Keratinocyte (primary cell): ENCODE results near the gene GNA15. TPM values are rescaled to one million over a fixed set of nuclear protein-coding genes. Genes with fewer than 3 reads are reported as not detected.
A peak's percentile ranks its signal among the peaks of the same experiment; 100 is the strongest.

ENCODE experiments used
- DNase-seq: peaks from one replicate; pipeline ENCODE4 v3.0.0-alpha.2; 2011; ENCODE audit warnings: low read depth, missing footprints, low spot score
- FAIRE-seq: peaks from 2 replicates; lab custom pipeline; 2011; peaks lifted over from hg19 to GRCh38; lab: Jason Lieb, UNC
- H2AFZ ChIP-seq: 2 replicates; pipeline ENCODE4 v1.6.0; 2012; ENCODE audit warnings: low read length, control low read depth, inconsistent platforms; ENCODE audit not compliant: control insufficient read depth
- H3K27ac ChIP-seq: 2 replicates; pipeline ENCODE4 v1.5.1; 2011; ENCODE audit warnings: low read length; ENCODE audit not compliant: control insufficient read depth, insufficient read depth
- H3K27me3 ChIP-seq: 3 replicates; pipeline ENCODE4 v1.6.0; 2011; ENCODE audit warnings: low read length; ENCODE audit not compliant: control insufficient read depth, insufficient read depth; ENCODE audit errors: extremely low read depth
- H3K36me3 ChIP-seq, 2 experiments: 2 replicates in 1 of 2; 3 replicates in 1 of 2; pipeline ENCODE4 v1.5.1; 2011; ENCODE audit warnings: low read length in 2 of 2, mild to moderate bottlenecking in 1 of 2; ENCODE audit not compliant: control insufficient read depth in 2 of 2, insufficient read depth in 2 of 2; ENCODE audit errors: extremely low read depth in 1 of 2
- H3K4me1 ChIP-seq: 3 replicates; pipeline ENCODE4 v1.5.1; 2011; ENCODE audit warnings: low read length; ENCODE audit not compliant: control insufficient read depth, insufficient read depth; ENCODE audit errors: extremely low read depth
- H3K4me2 ChIP-seq: 3 replicates; pipeline ENCODE4 v1.6.0; 2011; ENCODE audit warnings: low read depth, low read length; ENCODE audit not compliant: control insufficient read depth, insufficient read depth; ENCODE audit errors: extremely low read depth
- H3K4me3 ChIP-seq, 3 experiments: fragments of 200-600 bp in 1 of 3; sonication (generic) in 1 of 3; 2 replicates in 2 of 3; 3 replicates in 1 of 3; pipeline ENCODE4 v1.5.1; 2011 to 2016; ENCODE audit warnings: low read length in 3 of 3, mild to moderate bottlenecking in 3 of 3, control low read depth in 2 of 3, inconsistent platforms in 1 of 3, low read depth in 1 of 3, mixed read lengths in 1 of 3, mixed run types in 1 of 3, moderate library complexity in 1 of 3; ENCODE audit not compliant: control insufficient read depth in 2 of 3, insufficient read depth in 2 of 3; ENCODE audit errors: extremely low read depth in 1 of 3
- H3K79me2 ChIP-seq: 2 replicates; pipeline ENCODE4 v1.6.0; 2012; ENCODE audit warnings: low read length; ENCODE audit not compliant: control insufficient read depth, insufficient read depth
- H3K9ac ChIP-seq: 3 replicates; pipeline ENCODE4 v1.6.0; 2011; ENCODE audit warnings: low read length; ENCODE audit not compliant: control insufficient read depth, insufficient read depth; ENCODE audit errors: extremely low read depth
- H3K9me1 ChIP-seq: 3 replicates; pipeline ENCODE4 v1.6.0; 2011; ENCODE audit warnings: low read length; ENCODE audit not compliant: control insufficient read depth, insufficient read depth; ENCODE audit errors: extremely low read depth
- H3K9me3 ChIP-seq: 2 replicates; pipeline ENCODE4 v1.5.1; 2012; ENCODE audit warnings: low read depth, low read length; ENCODE audit not compliant: control insufficient read depth
- H4K20me1 ChIP-seq: 3 replicates; pipeline ENCODE4 v1.6.0; 2011; ENCODE audit warnings: low read length; ENCODE audit not compliant: control insufficient read depth, insufficient read depth; ENCODE audit errors: extremely low read depth
- CTCF ChIP-seq, 3 experiments: IDR thresholded peaks in 1 of 3; conservative IDR thresholded peaks in 1 of 3; optimal IDR thresholded peaks in 1 of 3; 2 replicates in 2 of 3; 3 replicates in 1 of 3; pipeline versions ENCODE3 to v1.5.1; 2011; ENCODE audit warnings: low read length in 3 of 3, mild to moderate bottlenecking in 3 of 3, moderate library complexity in 2 of 3, control low read depth in 1 of 3, inconsistent platforms in 1 of 3; ENCODE audit not compliant: insufficient read depth in 2 of 3; ENCODE audit errors: extremely low read depth in 1 of 3
- EZH2 ChIP-seq: IDR thresholded peaks from one replicate; pipeline ENCODE4 v1.6.1; 2012; ENCODE audit warnings: inconsistent platforms, mild to moderate bottlenecking, low read length, moderate library complexity
- dilution Hi-C: fragments of 300-500 bp; cut with MboI; formaldehyde crosslinking; loops from one replicate; pipeline ENCODE4 v1.7.0; 2020; ENCODE audit warnings: low sequenced_read_pairs; ENCODE audit not compliant: extremely low pct_ligation_motif_present
- polyA plus RNA-seq, 5 experiments: library from polyadenylated mRNA; depleted of rRNA in 3 of 5; stranded (reverse) in 3 of 5; stranded (forward) in 1 of 5; unstranded in 1 of 5; fragments of >200 nt; gene quantifications; 1 replicate in 1 of 5; 2 replicates in 3 of 5; 3 replicates in 1 of 5; pipeline versions ENCODE4 v1.2.1 to v1.2.3, GENCODE V29; 2011 to 2012; ENCODE audit warnings: missing spikeins in 2 of 5, low read depth in 1 of 5, low replicate concordance in 1 of 5

GNA15 gene
- polyA plus RNA-seq, 1 donor (not counting 4 experiments of a cell fraction or from before 2014, with no cell fraction given) = 60.0 TPM

- H3K4me2 ChIP-seq = peak overlapping the region; percentile 78
- no peak for FAIRE-seq
- H3K36me3 ChIP-seq = peaks cover 0 to under 1% of the 10 kb centered on the region in 2 experiments
- peak overlapping the region; percentile 72 to 92 (median 76) for H3K4me3 ChIP-seq
- no peaks in the 10 kb centered on the region for H3K27me3 ChIP-seq
- no peak for DNase-seq
- peak overlapping the region; percentile 80 for H3K9ac ChIP-seq
- H3K27ac ChIP-seq = peak overlapping the region; percentile 78
- H3K79me2 ChIP-seq = peaks cover 42% of the 10 kb centered on the region
- H4K20me1 ChIP-seq = peaks cover 13% of the 10 kb centered on the region
- peak overlapping the region; percentile 76 for H2AFZ ChIP-seq
- TF ChIP-seq CTCF (optimal IDR thresholded peaks at IDR 0.05 in 1 of 3, IDR thresholded peaks at IDR 0.05 in 1 of 3, conservative IDR thresholded peaks at IDR 0.05 in 1 of 3; ENCODE audit: extremely low read depth in 1 of 3, insufficient read depth in 2 of 3, low read length in 3 of 3) (no peak), EZH2 (no peak)
- dilution Hi-C loops = no loop called here
- H3K9me3 ChIP-seq = no peaks in the 10 kb centered on the region
- peaks cover 24% of the 10 kb centered on the region for H3K4me1 ChIP-seq
- no peaks in the 10 kb centered on the region for H3K9me1 ChIP-seq
These were observed 49.1 kb downstream of the GNA15 start for GRCh38 chr19:3184847-3185460.

GRCh38 chr19:3185461-3186159 lies 49.8 kb downstream of the GNA15 start, which contains the start of gene NCLN:
NCLN (plus strand) TSS chr19:3185930; CDS start chr19:3186031, 101 bp downstream.
- peak within 1 kb of the TSS; percentile 72 to 92 (median 76) for H3K4me3 ChIP-seq
- TF ChIP-seq CTCF (optimal IDR thresholded peaks at IDR 0.05 in 1 of 3, IDR thresholded peaks at IDR 0.05 in 1 of 3, conservative IDR thresholded peaks at IDR 0.05 in 1 of 3; ENCODE audit: extremely low read depth in 1 of 3, insufficient read depth in 2 of 3, low read length in 3 of 3) (no peak), EZH2 (no peak)
- peak within 1 kb of the TSS; percentile 78 for H3K27ac ChIP-seq
- peaks cover 48% of the 10 kb centered on the region for H3K79me2 ChIP-seq
- peak within 1 kb of the TSS; percentile 80 for H3K9ac ChIP-seq
- peaks cover 0 to 4% of the 10 kb centered on the region in 2 experiments for H3K36me3 ChIP-seq
- H3K4me2 ChIP-seq = peak within 1 kb of the TSS; percentile 96
- DNase-seq (peak; percentile 67), FAIRE-seq (peak; percentile 88)
- H3K9me1 ChIP-seq = no peaks in the 10 kb centered on the region
- dilution Hi-C loops = no loop called here
- H3K27me3 ChIP-seq = no peaks in the 10 kb centered on the region
- H2AFZ ChIP-seq = peak within 1 kb of the TSS; percentile 76
- H3K9me3 ChIP-seq = no peaks in the 10 kb centered on the region
- H4K20me1 ChIP-seq = peaks cover 13% of the 10 kb centered on the region
- peaks cover 24% of the 10 kb centered on the region for H3K4me1 ChIP-seq
